NCI-H510A treated with DMSO at 0.1 percent for 48 hours (cell line): ENCODE results near the gene ANKUB1.

Source experiments
- DNase-seq: peaks from one replicate; lab custom pipeline; 2025; lab: John Stamatoyannopoulos, UW

Gene ANKUB1

DNA sequence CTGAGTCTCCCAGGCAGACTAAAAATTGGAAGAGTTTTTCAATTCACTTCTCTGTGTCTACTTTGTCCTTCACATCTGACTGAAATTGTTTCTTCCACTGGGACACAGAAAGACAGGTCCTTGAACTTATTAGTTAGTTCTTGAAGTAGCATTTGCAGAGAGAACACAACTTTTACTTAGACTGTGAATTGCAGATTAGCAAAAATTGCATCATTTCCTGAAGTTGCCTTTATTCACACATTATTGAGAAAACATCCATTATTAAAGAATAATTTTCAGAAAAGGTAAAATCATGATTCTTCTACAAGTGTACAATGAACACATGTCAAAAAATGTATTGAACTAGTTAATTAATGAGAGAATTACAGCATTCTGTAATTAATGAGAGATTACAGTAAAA is 38.6 kb downstream of the ANKUB1 start:
- no peak for DNase-seq

DNA sequence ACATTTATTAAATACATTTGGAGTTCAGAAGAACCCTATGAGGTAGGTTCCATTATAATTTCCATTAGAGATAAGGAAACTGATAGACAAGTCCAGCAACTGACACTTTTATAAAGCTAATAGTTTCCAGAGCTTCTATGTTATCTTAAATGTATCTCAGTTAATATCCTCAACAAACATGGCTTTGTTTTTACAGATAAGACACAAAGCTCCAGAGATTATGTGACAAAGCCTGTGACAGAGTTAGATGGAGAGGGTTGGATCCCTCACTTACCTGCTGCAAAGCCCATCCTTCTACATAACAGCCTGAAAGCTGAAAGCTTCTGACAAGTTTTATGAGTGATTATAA is 39.6 kb downstream of the ANKUB1 start:
- no peak for DNase-seq

- peak; percentile 88 for DNase-seq
Measured at GRCh38 chr3:149752051-149752787, 40.1 kb downstream of the ANKUB1 start, which contains the start of gene COMMD2. COMMD2 (minus strand) TSS chr3:149752489; CDS start chr3:149752444, 45 bp downstream.

DNA sequence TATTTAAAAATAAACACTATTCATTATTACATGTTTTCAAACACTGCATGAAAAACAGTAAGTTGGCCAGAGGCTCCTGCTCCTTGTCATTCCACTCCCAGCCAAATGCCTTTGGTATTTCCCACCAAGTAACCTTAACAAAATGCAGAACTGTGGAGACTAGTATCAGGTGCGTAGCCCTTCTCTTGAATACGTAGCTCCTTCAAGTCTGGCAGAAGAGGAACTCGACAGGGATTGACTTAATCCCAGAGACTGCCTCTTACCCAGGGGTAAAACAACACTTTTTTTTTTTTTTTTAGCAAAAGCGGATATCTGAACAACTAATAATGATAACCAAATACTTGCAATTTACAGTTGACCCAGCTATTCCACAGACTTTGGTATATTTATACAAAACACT is 40.8 kb downstream of the ANKUB1 start:
- no peak for DNase-seq

- no peak for DNase-seq
Measured at GRCh38 chr3:149744606-149745005, 47.7 kb downstream of the ANKUB1 start.

- no peak for DNase-seq
Measured at GRCh38 chr3:149744151-149744550, 48.2 kb downstream of the ANKUB1 start.

- no peak for DNase-seq
Measured at GRCh38 chr3:149739396-149739795, 53.0 kb downstream of the ANKUB1 start.

DNA sequence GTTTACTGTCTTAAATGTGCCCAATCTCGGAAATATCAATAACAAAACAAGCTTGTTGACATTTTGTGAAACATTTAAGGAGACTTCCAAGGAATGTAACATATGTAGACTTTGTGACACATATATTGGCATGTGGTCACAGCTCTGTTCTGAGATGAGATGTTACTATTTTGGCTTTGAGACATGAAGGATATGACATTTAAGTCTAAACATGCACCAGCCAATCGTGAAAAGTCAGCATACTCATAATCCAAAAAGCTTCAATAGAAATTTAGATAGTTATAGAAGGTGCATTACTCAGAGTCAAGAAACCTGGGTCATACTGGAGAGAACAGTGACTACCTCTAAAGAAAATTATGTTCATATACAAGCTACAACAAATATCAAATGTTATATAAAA is 53.5 kb downstream of the ANKUB1 start:
- no peak for DNase-seq

GRCh38 chr3:149736953-149737205 is 55.5 kb downstream of the ANKUB1 start:
- DNase-seq, result no peak

DNA sequence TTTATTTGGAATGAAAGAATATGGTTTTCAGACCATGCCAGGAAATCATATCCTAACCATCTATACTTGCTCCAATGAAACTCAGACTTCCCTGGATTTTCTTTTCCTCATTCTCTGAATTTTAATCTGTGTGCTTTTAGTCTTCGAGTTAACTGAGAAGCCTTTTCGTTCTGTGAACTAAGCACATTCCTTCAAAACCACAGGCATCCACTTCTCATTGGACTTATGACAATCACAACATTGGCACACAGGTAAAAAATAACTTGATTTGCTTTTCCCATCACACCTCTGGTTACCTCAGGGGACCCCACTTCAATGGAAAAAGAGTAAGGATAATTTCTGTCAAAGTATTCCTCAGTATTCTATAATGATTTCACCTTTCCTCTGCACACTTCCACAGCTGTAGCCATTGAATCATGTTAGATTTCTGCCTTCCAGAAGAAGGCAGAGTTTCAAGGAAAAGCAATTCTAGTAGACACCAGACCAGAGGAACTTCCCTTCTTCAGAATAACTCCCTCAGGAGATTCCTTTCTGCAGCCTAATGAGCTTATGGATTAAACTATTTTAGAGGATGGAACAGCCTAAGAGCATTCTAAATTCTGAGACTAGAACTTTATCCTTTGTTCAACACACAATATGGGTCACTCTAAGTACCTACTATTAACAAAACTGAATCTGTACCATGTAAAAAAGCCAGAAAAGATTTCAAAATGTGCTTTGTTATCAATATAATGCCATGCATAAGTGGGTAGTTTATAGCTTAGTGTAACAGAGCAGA is 56.0 kb downstream of the ANKUB1 start:
- DNase-seq, result no peak

DNA sequence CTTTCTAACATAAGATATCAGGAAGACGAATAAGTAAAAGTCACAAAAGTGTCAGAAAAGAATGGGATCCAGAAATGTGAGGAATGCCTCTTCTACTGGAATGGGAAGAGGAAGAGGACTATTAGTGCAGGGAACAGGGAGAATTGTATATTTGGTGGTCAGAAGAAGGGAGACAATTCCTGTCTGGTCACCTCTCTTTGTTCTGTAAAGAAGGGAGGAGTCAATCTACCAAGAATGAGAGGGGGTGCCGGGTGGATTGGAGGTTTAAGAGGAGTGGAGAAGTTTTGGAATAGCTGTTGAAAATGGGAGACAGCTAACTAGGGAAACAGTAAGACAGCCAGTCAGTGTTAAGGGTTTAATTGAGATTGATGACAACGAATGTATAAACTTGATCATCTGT is 60.1 kb downstream of the ANKUB1 start:
- no peak for DNase-seq

DNA sequence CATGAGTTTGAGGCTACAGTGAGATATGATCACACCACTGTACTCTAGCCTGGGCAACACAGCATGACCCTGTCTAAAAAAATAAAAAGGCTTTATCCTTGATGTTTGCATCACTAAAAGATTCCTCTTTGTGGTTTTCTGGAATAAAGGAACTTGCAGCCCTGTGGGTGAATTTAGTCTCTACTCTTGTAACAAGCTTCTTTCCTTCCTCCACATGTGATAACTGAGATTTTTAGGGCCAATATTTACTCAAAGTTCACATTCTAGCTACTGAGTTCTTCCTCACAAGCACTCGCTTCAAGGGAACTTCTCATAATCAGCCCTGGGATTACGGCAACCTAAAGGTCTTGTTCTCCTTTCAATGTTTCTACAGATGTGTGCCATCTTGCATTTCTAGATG is 64.7 kb downstream of the ANKUB1 start:
- no peak for DNase-seq

GRCh38 chr3:149726716-149727407 is 65.5 kb downstream of the ANKUB1 start:
- DNase-seq, result no peak

GRCh38 chr3:149723781-149724180 is 68.6 kb downstream of the ANKUB1 start:
- DNase-seq, result no peak

- DNase-seq, result no peak
Measured at GRCh38 chr3:149720918-149721317, 71.4 kb downstream of the ANKUB1 start.

DNA sequence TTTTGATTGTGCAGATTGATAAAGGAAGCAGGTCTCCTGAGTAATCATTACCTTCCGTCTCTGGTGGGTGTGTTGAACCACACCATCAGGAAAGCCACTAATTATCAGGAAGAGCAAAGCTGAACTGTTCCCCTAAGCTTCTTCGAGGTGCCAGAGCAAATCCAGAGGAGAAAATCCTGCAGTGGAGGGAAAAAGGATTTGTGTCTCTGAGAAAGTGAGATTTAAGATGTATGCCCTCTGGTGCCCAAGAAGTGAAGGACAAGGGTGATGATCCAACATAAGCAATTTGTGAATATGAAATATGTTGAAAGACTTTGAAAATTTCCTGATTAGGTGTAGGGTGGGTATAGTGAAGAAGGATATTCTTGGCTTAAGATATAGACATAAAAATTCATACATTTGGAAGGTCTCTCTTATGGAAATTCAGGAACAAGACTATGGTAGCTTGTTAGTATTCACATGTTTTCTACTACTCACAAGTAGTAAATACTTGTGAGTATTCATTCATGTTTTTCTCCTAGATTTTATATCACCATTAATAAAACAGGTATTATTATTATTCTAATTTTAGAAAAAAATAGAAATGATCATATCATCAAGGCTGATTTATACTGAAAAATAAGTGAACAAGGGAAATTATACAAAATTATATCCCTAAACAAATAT is 74.8 kb downstream of the ANKUB1 start:
- peak; percentile 49 for DNase-seq

DNA sequence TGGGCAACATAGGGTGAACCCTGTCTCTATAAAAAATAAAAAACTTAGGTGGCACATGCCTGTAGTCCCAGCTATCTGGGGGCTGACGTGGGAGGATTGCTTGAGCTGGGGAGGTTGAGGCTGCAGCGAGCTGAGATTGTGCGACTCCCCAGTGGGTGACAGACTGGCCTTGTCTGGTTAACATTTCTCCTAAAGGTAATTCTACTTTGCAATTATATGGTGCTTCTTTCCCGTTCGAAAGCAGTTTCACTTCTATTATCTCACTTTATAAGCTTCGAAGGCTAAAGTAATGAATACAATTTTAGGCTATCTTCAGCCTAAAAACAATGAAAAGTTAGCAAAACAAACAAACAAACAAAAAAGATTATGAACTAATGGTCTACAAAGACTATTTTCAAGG is 75.4 kb downstream of the ANKUB1 start:
- no peak for DNase-seq

DNA sequence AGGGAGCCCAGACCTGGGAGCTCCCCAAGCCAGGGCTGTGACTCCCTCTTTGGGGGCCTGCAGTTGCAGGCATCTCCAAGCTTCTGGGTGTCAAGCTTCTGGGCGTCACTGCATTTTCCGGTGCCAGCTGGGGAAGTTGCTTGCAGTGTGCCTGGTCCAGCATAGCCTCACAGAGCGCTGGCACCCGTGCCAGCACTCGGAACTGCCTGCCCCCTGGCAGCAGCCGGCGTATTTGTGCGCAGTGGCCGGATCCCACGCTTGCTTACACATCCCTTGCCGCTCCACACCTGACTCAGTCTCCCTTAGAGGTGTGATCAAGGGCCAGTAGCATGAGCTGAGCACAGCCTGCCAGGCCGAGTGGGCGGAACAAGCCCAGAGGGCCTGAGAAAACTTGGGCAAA is 77.1 kb downstream of the ANKUB1 start:
- DNase-seq, result no peak

GRCh38 chr3:149713730-149714654 is 78.4 kb downstream of the ANKUB1 start:
- no peak for DNase-seq
